ENCODE data around the gene CHD1. TPM values are rescaled to one million over a fixed set of nuclear protein-coding genes. Genes with fewer than 3 reads are reported as not detected.

Gene CHD1
- total RNA-seq, 1 donor from 2014 or later: 39.0 TPM

GRCh38 chr5:98916540-98916939 is 12.3 kb downstream of the CHD1 start:
- no peaks in the 10 kb centered on the region for H3K27me3 Mint-ChIP-seq (ENCODE audit: low read depth, unreplicated experiment)
- FAIRE-seq (no peak), DNase-seq (ENCODE audit: low read depth) (no peak)
- no peak for TF ChIP-seq EZH2 (IDR thresholded peaks at IDR 0.05; ENCODE audit: insufficient read depth, low read length)
- TF ChIP-seq, protein P1, sequence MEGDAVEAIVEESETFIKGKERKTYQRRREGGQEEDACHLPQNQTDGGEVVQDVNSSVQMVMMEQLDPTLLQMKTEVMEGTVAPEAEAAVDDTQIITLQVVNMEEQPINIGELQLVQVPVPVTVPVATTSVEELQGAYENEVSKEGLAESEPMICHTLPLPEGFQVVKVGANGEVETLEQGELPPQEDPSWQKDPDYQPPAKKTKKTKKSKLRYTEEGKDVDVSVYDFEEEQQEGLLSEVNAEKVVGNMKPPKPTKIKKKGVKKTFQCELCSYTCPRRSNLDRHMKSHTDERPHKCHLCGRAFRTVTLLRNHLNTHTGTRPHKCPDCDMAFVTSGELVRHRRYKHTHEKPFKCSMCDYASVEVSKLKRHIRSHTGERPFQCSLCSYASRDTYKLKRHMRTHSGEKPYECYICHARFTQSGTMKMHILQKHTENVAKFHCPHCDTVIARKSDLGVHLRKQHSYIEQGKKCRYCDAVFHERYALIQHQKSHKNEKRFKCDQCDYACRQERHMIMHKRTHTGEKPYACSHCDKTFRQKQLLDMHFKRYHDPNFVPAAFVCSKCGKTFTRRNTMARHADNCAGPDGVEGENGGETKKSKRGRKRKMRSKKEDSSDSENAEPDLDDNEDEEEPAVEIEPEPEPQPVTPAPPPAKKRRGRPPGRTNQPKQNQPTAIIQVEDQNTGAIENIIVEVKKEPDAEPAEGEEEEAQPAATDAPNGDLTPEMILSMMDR (IDR thresholded peaks at IDR 0.05; ENCODE audit: insufficient read depth, low read depth, low read length): no peak
- Histone ChIP-seq H3K9me3 (ENCODE audit: insufficient read depth, low read depth, low read length) (no peaks in the 10 kb centered on the region), H2AFZ (ENCODE audit: low read depth, low read length) (no peak overlapping the region), H3K79me2 (ENCODE audit: insufficient read depth, low read length) (peaks cover 98% of the 10 kb centered on the region), H3K9ac (ENCODE audit: low read length) (no peak overlapping the region), H3K27ac (ENCODE audit: low read depth, low read length) (no peak overlapping the region), H3K4me2 (ENCODE audit: low read length) (no peak overlapping the region), H3K27me3 (ENCODE audit: insufficient read depth, low read length) (no peaks in the 10 kb centered on the region), H3K4me1 (ENCODE audit: insufficient read depth, low read length) (no peaks in the 10 kb centered on the region), H4K20me1 (ENCODE audit: insufficient read depth, low read length) (peaks cover 23% of the 10 kb centered on the region), H3K4me3 (ENCODE audit: insufficient read depth, low read depth, low read length) (no peak overlapping the region), H3K36me3 (ENCODE audit: insufficient read depth, low read length) (peaks cover 17% of the 10 kb centered on the region)
- H3K27ac Mint-ChIP-seq (ENCODE audit: unreplicated experiment): no peak overlapping the region
- H3K36me3 Mint-ChIP-seq (ENCODE audit: low read depth, unreplicated experiment): peaks cover 2% of the 10 kb centered on the region
- no peak overlapping the region for H3K4me3 Mint-ChIP-seq (ENCODE audit: unreplicated experiment)
- no peaks in the 10 kb centered on the region for H3K9me3 Mint-ChIP-seq (ENCODE audit: unreplicated experiment)
- H3K4me1 Mint-ChIP-seq (ENCODE audit: low read depth, unreplicated experiment): peaks cover 3% of the 10 kb centered on the region

GRCh38 chr5:98913911-98914310 is 14.9 kb downstream of the CHD1 start:
- Histone ChIP-seq H3K27ac (ENCODE audit: low read depth, low read length) (no peak overlapping the region), H3K4me1 (ENCODE audit: insufficient read depth, low read length) (no peaks in the 10 kb centered on the region), H3K36me3 (ENCODE audit: insufficient read depth, low read length) (peaks cover 5% of the 10 kb centered on the region), H3K27me3 (ENCODE audit: insufficient read depth, low read length) (no peaks in the 10 kb centered on the region), H4K20me1 (ENCODE audit: insufficient read depth, low read length) (peaks cover 28% of the 10 kb centered on the region), H3K4me3 (ENCODE audit: insufficient read depth, low read depth, low read length) (no peak overlapping the region), H2AFZ (ENCODE audit: low read depth, low read length) (no peak overlapping the region), H3K9ac (ENCODE audit: low read length) (no peak overlapping the region), H3K9me3 (ENCODE audit: insufficient read depth, low read depth, low read length) (no peaks in the 10 kb centered on the region), H3K79me2 (ENCODE audit: insufficient read depth, low read length) (peaks cover 97% of the 10 kb centered on the region), H3K4me2 (ENCODE audit: low read length) (no peak overlapping the region)
- no peaks in the 10 kb centered on the region for H3K9me3 Mint-ChIP-seq (ENCODE audit: unreplicated experiment)
- H3K4me3 Mint-ChIP-seq (ENCODE audit: unreplicated experiment): no peak overlapping the region
- no peaks in the 10 kb centered on the region for H3K27me3 Mint-ChIP-seq (ENCODE audit: low read depth, unreplicated experiment)
- FAIRE-seq: no peak
- TF ChIP-seq, protein P1 (IDR thresholded peaks at IDR 0.05; ENCODE audit: insufficient read depth, low read depth, low read length): no peak
- TF ChIP-seq EZH2 (IDR thresholded peaks at IDR 0.05; ENCODE audit: insufficient read depth, low read length): no peak
- H3K27ac Mint-ChIP-seq (ENCODE audit: unreplicated experiment): no peak overlapping the region
- H3K36me3 Mint-ChIP-seq (ENCODE audit: low read depth, unreplicated experiment): peaks cover 2% of the 10 kb centered on the region
- DNase-seq (ENCODE audit: low read depth): no peak
- peaks cover 11% of the 10 kb centered on the region for H3K4me1 Mint-ChIP-seq (ENCODE audit: low read depth, unreplicated experiment)

DNA sequence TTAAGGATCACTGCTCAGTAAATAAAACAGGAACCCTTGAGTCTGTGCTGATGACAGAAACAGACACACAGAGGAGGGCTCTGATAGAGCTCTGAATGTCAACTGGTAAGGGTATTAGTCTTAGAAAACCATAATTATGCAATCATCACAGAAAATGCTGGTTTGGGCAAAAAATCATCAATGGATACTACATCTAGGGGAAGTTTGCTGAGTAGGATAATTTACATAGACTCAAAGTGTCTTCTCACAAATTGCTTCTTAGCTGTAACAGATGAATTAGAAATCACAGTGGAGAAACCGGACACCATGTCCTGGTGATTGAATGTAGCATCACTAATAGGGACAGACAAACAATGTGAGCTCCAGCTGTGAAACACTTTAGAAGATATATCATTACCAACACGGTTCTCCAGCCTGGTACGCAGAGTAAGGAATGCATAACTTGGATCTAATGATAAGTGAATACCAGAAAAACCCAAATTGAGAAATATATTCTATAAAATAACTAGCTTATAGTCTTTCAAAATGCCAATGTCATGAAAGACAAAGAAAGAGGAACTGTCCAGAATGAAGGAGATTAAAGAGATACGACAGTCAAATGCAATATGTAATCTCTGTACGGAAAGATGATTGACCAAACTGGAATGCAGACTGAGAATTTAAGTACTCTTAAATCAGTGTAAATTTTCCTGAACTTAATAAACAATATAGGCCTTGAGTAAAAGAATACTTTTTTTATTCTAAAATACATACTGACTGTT is 17.3 kb downstream of the CHD1 start:
- Mint-ChIP-seq H3K27ac (ENCODE audit: unreplicated experiment) (peak overlapping the region; percentile 63), H3K36me3 (ENCODE audit: low read depth, unreplicated experiment) (peaks cover 2% of the 10 kb centered on the region), H3K4me1 (ENCODE audit: low read depth, unreplicated experiment) (peaks cover 11% of the 10 kb centered on the region), H3K4me3 (ENCODE audit: unreplicated experiment) (no peak overlapping the region), H3K9me3 (ENCODE audit: unreplicated experiment) (no peaks in the 10 kb centered on the region), H3K27me3 (ENCODE audit: low read depth, unreplicated experiment) (no peaks in the 10 kb centered on the region)
- DNase-seq (ENCODE audit: low read depth) (peak; percentile 14), FAIRE-seq (no peak)
- no peak overlapping the region for H2AFZ ChIP-seq (ENCODE audit: low read depth, low read length)
- peaks cover 97% of the 10 kb centered on the region for H3K79me2 ChIP-seq (ENCODE audit: insufficient read depth, low read length)
- no peak overlapping the region for H3K4me3 ChIP-seq (ENCODE audit: insufficient read depth, low read depth, low read length)
- no peaks in the 10 kb centered on the region for H3K27me3 ChIP-seq (ENCODE audit: insufficient read depth, low read length)
- no peak overlapping the region for H3K27ac ChIP-seq (ENCODE audit: low read depth, low read length)
- no peak overlapping the region for H3K4me2 ChIP-seq (ENCODE audit: low read length)
- no peaks in the 10 kb centered on the region for H3K4me1 ChIP-seq (ENCODE audit: insufficient read depth, low read length)
- H3K9me3 ChIP-seq (ENCODE audit: insufficient read depth, low read depth, low read length): no peaks in the 10 kb centered on the region
- peaks cover 28% of the 10 kb centered on the region for H4K20me1 ChIP-seq (ENCODE audit: insufficient read depth, low read length)
- H3K9ac ChIP-seq (ENCODE audit: low read length): no peak overlapping the region
- peaks cover 5% of the 10 kb centered on the region for H3K36me3 ChIP-seq (ENCODE audit: insufficient read depth, low read length)
- TF ChIP-seq EZH2 (IDR thresholded peaks at IDR 0.05; ENCODE audit: insufficient read depth, low read length): no peak
- TF ChIP-seq, protein P1 (IDR thresholded peaks at IDR 0.05; ENCODE audit: insufficient read depth, low read depth, low read length): no peak
